ENCODE measurements around the gene BHMT. TPM values are rescaled to one million over a fixed set of nuclear protein-coding genes. Genes with fewer than 3 reads are reported as not detected.

BHMT gene, protein sequence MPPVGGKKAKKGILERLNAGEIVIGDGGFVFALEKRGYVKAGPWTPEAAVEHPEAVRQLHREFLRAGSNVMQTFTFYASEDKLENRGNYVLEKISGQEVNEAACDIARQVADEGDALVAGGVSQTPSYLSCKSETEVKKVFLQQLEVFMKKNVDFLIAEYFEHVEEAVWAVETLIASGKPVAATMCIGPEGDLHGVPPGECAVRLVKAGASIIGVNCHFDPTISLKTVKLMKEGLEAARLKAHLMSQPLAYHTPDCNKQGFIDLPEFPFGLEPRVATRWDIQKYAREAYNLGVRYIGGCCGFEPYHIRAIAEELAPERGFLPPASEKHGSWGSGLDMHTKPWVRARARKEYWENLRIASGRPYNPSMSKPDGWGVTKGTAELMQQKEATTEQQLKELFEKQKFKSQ
- 0.09 TPM for total RNA-seq
- polyA plus RNA-seq (ENCODE audit: insufficient read depth in 1 of 8, insufficient read length in 8 of 8, low replicate concordance in 1 of 8): under 1 TPM in 7 of 8 donors, not detected in 1; 0.15 to 0.60 (median 0.23) TPM
- long read RNA-seq, donor 1: 0 reads
- long read RNA-seq, donor 2: 0 reads
- long read RNA-seq, donor 3: 0 reads
- long read RNA-seq, donor 4, partial matches to known transcripts: 0 of 1 reads
- long read RNA-seq, donor 4, other reads (novel, unspliced or antisense): 0 of 1 reads
- long read RNA-seq, donor 5: 0 reads
- long read RNA-seq, donor 6: 0 reads
- long read RNA-seq, donor 7: 0 reads
- long read RNA-seq, donor 8: 0 reads
- long read RNA-seq, donor 9: 0 reads
- long read RNA-seq, donor 10, partial matches to known transcripts: 0 of 1 reads
- long read RNA-seq, donor 10, other reads (novel, unspliced or antisense): 0 of 1 reads
- long read RNA-seq, donor 11: 0 reads

DNA sequence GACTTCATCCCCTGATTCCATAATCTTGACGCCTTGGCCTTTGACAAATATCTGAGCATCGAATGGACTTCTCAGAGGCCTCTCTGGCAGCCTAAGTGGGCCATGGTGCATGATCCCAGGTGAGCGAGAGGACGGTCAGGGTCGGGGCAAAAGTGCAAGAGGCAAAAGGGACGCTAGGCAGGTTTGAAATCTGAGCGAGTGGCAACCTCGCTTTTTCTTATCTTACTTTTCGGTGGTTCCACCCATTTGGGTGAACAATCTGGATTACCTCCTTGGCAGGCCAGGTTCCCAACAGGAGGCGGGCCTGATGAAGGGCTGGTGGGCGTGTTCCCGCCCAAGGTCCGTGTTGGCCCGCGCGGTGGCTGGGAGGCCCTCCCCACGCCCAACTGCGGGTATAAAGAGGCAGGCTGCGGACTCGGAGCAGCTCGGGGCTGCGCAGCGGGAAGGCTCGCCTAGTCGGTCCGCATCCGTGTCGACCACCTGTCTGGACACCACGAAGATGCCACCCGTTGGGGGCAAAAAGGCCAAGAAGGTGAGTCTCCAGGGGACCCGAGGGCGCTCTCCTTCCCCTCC is at the start of gene BHMT:
Gene BHMT (plus strand): TSS at position 423 of the 573 bp plus-strand sequence. CDS start 77 bp downstream, at position 500.
- no peak for DNase-seq
- H3K27me3 ChIP-seq (ENCODE audit: control insufficient read depth, insufficient read depth, low read length): peaks cover 44% of the 10 kb centered on the region
- WGBS (ENCODE audit: insufficient coverage): 14% methylated on average over 31 of the region's 32 CpGs

DNA sequence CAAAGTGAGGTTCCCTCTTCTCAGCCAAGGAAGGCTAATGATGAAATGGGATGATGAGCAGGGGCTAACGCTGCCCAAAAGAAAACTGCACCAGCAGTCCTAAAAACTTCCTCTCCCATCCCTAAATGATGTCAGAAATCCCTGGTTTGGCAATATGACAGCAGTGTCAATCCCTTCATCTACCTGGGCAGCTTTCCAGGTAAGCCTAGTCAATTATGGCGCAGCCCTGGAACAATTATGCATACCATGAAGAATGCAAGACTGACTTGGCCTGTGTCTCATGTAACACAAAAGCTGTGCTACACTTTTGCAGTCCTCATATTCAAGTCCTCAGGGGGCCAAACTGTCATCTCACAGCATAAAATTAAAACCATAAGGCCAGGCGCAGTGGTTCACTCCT is 49.2 kb upstream of the BHMT start:
- Histone ChIP-seq H3K9me3 (replicated peaks; ENCODE audit: control insufficient read depth, low read depth, low read length) (no peaks in the 10 kb centered on the region), H3K27ac (ENCODE audit: low read length) (no peak overlapping the region), H3K27me3 (ENCODE audit: control insufficient read depth, insufficient read depth, low read length) (no peaks in the 10 kb centered on the region), H3K4me1 (ENCODE audit: control insufficient read depth, insufficient read depth, low read length) (peaks cover 2% of the 10 kb centered on the region), H3K4me3 (ENCODE audit: low read length) (no peak overlapping the region), H3K36me3 (ENCODE audit: control insufficient read depth, insufficient read depth, low read length) (no peaks in the 10 kb centered on the region)
- peak; percentile 23 for DNase-seq
- WGBS (ENCODE audit: insufficient coverage): 56% methylated on average over 1 of the region's 3 CpGs

More for the DNA sequence above, at the start of gene BHMT:
- Histone ChIP-seq H3K27ac (ENCODE audit: low read length) (no peak within 1 kb of the TSS), H3K9me3 (replicated peaks; ENCODE audit: control insufficient read depth, low read depth, low read length) (no peaks in the 10 kb centered on the region), H3K36me3 (ENCODE audit: control insufficient read depth, insufficient read depth, low read length) (no peaks in the 10 kb centered on the region), H3K4me1 (ENCODE audit: control insufficient read depth, insufficient read depth, low read length) (peaks cover 11% of the 10 kb centered on the region), H3K4me3 (ENCODE audit: low read length) (no peak within 1 kb of the TSS)

DNA sequence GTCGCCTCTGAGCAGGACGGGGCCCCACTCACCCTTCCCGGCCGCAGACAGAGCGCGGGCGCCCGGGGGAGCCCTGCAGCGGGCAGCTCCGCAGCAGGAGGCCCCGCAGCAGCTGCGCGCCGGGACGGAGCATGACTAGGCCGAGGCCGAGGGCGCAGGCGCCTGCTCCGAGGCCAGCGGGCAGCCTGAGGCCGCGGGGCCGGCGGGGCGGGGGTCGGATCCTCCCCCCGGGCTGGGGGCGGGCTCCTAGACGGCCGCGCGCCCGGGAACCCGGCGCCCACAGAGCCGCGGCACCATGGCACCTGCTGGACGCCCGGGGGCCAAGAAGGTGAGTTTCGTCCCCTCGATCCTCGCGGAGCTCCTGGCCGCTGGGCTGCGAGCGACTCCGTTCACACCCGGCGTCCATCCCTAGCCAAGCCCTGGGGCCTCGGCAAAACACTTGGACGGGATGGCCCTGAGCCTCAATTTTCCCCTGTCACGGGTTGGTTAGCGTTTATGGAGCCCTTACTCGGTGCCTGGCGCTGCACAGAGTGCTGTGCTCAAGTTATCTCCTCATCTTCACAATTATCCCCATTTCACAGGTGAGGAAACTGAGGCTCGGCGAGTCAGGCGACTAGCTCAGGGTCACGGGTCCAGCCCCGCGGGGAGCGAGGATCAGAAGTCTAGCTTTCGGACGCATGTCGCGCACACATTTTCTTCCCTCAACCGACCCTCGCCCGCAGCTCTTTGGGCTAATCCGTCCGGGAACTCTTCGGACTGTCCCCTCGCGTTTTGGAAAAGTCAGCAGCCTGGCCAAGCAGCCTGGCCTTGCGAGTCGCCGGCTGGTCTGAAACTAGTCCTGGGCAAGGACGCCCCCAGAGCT is 41.9 kb upstream of the BHMT start, which contains the start of the genes BHMT2 and DMGDH:
Gene BHMT2 (plus strand): TSS at position 280 of the 862 bp plus-strand sequence. CDS start 16 bp downstream, at position 296.
Gene DMGDH (minus strand): TSS at position 187 of the 862 bp plus-strand sequence. CDS start 54 bp downstream, at position 133.
- Histone ChIP-seq H3K27me3 (ENCODE audit: control insufficient read depth, insufficient read depth, low read length) (peaks cover 7% of the 10 kb centered on the region), H3K4me3 (ENCODE audit: low read length) (peak within 1 kb of the TSS; percentile 35), H3K4me1 (ENCODE audit: control insufficient read depth, insufficient read depth, low read length) (peaks cover 2% of the 10 kb centered on the region), H3K36me3 (ENCODE audit: control insufficient read depth, insufficient read depth, low read length) (no peaks in the 10 kb centered on the region), H3K27ac (ENCODE audit: low read length) (no peak within 1 kb of the TSS), H3K9me3 (replicated peaks; ENCODE audit: control insufficient read depth, low read depth, low read length) (peaks cover 6% of the 10 kb centered on the region)
- peak; percentile 71 for DNase-seq
- WGBS (ENCODE audit: insufficient coverage): 6% methylated on average over 70 of the region's 79 CpGs

DNA sequence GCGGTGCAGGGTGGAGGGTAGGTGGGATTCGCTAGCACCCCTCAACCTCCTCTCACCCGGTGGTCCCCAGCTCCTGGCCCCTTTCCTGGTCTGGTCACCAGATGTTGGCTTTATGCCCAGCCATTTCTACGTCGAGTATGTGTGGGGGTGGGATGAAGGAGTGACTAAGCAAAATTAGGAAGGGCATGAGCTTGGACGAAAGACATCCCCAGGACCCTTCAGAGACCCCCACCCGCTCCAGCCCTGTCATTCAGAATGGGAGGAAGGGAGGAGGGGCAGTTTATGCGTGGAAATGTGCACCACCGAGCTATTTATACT is 41.3 kb upstream of the BHMT start:
- WGBS (ENCODE audit: insufficient coverage): 0% methylated on average over 2 of the region's 9 CpGs
- no peak overlapping the region for H3K27ac ChIP-seq (ENCODE audit: low read length)
- H3K27me3 ChIP-seq (ENCODE audit: control insufficient read depth, insufficient read depth, low read length): peaks cover 7% of the 10 kb centered on the region
- peaks cover 2% of the 10 kb centered on the region for H3K4me1 ChIP-seq (ENCODE audit: control insufficient read depth, insufficient read depth, low read length)
- H3K36me3 ChIP-seq (ENCODE audit: control insufficient read depth, insufficient read depth, low read length): no peaks in the 10 kb centered on the region
- DNase-seq: peak; percentile 48
- peaks cover 6% of the 10 kb centered on the region for H3K9me3 ChIP-seq (replicated peaks; ENCODE audit: control insufficient read depth, low read depth, low read length)
- peak overlapping the region; percentile 35 for H3K4me3 ChIP-seq (ENCODE audit: low read length)

DNA sequence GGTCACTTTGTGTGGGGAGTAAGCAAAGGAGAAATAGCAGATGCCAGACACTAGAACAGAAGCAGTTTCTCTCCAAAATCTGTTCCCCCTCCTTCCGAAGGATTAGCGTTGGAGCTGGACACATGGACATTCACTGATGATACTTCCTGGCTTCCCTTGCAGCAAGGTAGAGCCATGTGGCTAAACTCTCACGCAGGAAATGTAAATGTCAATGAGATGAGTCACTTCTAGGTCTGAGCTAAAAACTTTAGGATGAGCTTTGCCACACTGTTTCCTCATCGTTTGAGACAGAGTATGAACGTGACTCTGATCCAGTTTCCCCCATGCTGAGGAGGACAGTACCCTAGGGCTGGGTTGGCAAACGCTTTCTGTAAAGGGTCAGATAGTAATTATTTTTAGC is 37.0 kb upstream of the BHMT start:
- 71% methylated on average over 2 of the region's 6 CpGs for WGBS (ENCODE audit: insufficient coverage)
- no peak for DNase-seq
- no peaks in the 10 kb centered on the region for H3K36me3 ChIP-seq (ENCODE audit: control insufficient read depth, insufficient read depth, low read length)

DNA sequence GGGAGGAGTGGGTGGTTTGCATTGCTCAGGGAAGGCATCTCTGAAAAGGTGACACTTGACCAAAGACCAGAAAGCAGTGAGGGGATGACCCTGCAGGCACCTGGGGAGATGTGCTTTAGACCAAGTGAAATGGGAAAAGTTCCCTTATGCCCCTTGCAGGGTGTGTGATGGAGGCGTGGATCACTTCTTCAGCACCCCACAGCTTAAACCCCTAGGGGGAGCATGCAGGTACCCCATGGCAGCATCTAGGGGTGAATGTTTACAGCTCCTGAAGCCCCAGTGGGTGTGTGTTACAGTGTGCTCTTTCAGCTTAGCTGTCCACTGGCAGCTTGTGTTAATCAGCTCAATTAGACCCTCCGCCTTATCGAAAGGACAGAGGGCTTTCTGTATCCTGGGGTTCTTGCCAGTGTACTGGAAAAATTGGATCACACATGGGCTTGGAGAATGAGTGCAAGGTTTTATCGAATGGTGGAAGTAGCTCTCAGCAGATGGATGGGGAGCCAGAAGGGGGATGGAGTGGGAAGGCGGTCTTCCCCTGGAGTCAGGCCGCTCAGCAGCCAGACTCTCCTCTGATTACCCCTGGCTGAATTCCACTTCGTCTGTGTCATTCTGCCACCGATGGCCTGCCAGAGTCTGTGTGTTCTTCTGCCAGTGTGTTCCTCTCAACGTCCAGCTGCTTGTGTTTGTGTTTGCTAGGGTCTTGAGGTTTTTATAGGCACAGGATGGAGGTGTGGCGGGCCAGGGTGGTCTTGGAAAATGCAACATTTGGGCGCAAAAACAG is 35.8 kb upstream of the BHMT start:
- Histone ChIP-seq H3K9me3 (replicated peaks; ENCODE audit: control insufficient read depth, low read depth, low read length) (peaks cover 6% of the 10 kb centered on the region), H3K4me3 (ENCODE audit: low read length) (no peak overlapping the region), H3K36me3 (ENCODE audit: control insufficient read depth, insufficient read depth, low read length) (no peaks in the 10 kb centered on the region), H3K27me3 (ENCODE audit: control insufficient read depth, insufficient read depth, low read length) (no peaks in the 10 kb centered on the region), H3K27ac (ENCODE audit: low read length) (no peak overlapping the region), H3K4me1 (ENCODE audit: control insufficient read depth, insufficient read depth, low read length) (no peaks in the 10 kb centered on the region)
- no peak for DNase-seq
- WGBS (ENCODE audit: insufficient coverage): 87% methylated on average over 5 of the region's 11 CpGs

More for the DNA sequence above, 37.0 kb upstream of the BHMT start:
- Histone ChIP-seq H3K27me3 (ENCODE audit: control insufficient read depth, insufficient read depth, low read length) (peaks cover 6% of the 10 kb centered on the region), H3K9me3 (replicated peaks; ENCODE audit: control insufficient read depth, low read depth, low read length) (peaks cover 6% of the 10 kb centered on the region), H3K27ac (ENCODE audit: low read length) (no peak overlapping the region), H3K4me3 (ENCODE audit: low read length) (no peak overlapping the region), H3K4me1 (ENCODE audit: control insufficient read depth, insufficient read depth, low read length) (peaks cover 1% of the 10 kb centered on the region)

DNA sequence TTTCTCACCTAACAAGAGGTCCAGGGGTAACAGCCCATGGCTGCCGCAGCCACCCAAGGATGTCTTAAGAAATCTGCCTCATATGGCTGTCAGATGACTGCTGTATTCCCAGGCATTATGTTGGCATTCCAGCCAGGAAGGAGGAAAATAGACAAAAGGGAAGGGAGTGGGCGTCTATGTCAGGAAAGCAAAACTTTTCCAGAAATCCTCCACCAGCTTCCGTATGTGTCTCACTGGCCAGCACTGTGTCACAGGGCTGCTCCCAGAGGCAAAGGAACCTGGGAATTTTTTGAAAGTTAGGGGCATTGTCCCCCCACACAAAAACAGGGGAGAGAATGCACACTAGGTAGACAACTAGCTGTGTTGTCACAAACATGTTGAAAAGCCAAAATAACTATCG is 34.8 kb upstream of the BHMT start:
- peak; percentile 17 for DNase-seq
- WGBS (ENCODE audit: insufficient coverage): no CpG with 5 or more reads among the region's 4 CpGs
- H3K4me3 ChIP-seq (ENCODE audit: low read length): no peak overlapping the region
- peaks cover 6% of the 10 kb centered on the region for H3K9me3 ChIP-seq (replicated peaks; ENCODE audit: control insufficient read depth, low read depth, low read length)
- H3K27ac ChIP-seq (ENCODE audit: low read length): no peak overlapping the region
- H3K27me3 ChIP-seq (ENCODE audit: control insufficient read depth, insufficient read depth, low read length): no peaks in the 10 kb centered on the region
- H3K4me1 ChIP-seq (ENCODE audit: control insufficient read depth, insufficient read depth, low read length): no peaks in the 10 kb centered on the region
- no peaks in the 10 kb centered on the region for H3K36me3 ChIP-seq (ENCODE audit: control insufficient read depth, insufficient read depth, low read length)

DNA sequence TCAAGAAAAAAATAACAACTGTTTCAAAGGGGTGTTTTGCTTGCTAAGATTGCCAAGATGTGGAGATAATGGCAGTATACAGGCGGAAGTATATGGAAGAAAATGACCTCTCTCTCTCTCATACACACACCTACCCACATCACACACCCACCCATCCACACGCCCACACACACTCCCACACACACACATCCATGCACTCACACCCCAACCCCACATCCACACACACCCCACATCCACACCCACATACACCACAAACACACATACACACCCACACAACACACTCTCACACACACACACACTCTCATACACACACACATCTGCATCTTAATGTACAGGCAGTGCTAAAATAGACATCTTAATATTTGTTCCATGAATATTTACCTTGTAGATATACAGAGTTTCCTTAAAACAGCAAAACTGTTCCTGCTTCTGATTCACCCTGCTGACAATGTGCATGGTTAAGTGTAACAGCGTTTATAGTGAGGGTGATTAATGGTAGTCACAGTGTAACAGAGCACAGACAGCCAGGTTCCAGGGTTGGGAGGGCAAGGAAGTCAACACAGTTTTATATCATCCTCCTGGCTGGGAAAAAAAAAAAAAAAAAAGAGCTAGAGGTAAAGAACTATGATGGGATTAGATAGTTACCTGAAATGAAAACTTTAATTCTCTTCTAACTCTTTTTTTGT is 33.8 kb upstream of the BHMT start:
- H3K9me3 ChIP-seq (replicated peaks; ENCODE audit: control insufficient read depth, low read depth, low read length): peaks cover 6% of the 10 kb centered on the region
- H3K36me3 ChIP-seq (ENCODE audit: control insufficient read depth, insufficient read depth, low read length): no peaks in the 10 kb centered on the region
- no peak overlapping the region for H3K27ac ChIP-seq (ENCODE audit: low read length)
- no peaks in the 10 kb centered on the region for H3K27me3 ChIP-seq (ENCODE audit: control insufficient read depth, insufficient read depth, low read length)
- DNase-seq: no peak
- H3K4me1 ChIP-seq (ENCODE audit: control insufficient read depth, insufficient read depth, low read length): no peaks in the 10 kb centered on the region
- H3K4me3 ChIP-seq (ENCODE audit: low read length): no peak overlapping the region
- WGBS (ENCODE audit: insufficient coverage): 0% methylated on average over 1 of the region's 3 CpGs
